Midbrain (tissue), 1 donor: Measurements from ENCODE around the gene CNPY1.
"Not testable (repeated sequence)": the region's sequence is repeated elsewhere in the genome, so short reads cannot be mapped to it uniquely, and the experiment has no call there.

Experiments
- DNase-seq: peaks from one replicate; lab custom pipeline; 2025; lab: John Stamatoyannopoulos, UW

The CNPY1 gene

DNA sequence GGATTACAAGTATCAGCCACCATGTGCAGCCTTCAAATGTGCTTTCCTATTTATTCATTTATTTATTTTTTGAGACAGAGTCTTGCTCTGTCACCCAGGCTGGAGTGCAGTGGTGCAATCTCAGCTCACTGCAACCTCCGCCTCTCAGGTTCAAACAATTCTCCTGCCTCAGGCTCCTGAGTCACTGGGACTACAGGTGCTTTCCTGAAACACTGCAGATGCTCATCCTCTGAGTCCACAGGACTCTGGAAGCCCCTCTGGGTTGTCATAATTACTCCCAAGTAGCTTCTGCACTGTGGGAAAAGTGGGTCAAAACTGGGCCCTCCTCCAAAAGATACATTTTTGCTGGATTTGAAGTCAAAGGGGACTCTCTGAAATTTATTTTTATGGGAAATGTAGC, at the start of gene CNPY1:
Gene CNPY1, minus strand, starts transcription at position 111 of the 400 bp plus-strand sequence. CDS start 630 bp downstream, outside the sequence.
- not testable (repeated sequence) for DNase-seq

DNA sequence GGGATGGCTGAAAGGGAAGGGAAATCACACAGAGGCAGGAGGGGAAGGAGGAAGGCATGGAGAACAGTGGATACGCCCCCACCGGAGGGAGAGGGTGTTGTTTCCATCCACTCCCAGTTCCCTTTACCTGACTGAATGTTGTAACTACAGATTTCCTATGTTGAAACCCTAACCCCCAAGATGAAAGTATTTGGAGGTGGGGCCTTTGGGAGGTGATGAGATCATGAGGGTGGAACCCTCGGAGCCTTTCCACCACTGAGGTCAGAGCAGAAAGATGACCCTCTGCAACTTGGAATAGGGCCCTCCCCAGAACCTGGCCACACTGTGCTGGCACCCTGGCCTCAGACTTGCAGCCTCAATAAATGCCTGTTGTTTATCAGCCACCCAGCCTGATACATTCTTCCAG, 48.6 kb upstream of the CNPY1 start:
- no peak for DNase-seq

DNA sequence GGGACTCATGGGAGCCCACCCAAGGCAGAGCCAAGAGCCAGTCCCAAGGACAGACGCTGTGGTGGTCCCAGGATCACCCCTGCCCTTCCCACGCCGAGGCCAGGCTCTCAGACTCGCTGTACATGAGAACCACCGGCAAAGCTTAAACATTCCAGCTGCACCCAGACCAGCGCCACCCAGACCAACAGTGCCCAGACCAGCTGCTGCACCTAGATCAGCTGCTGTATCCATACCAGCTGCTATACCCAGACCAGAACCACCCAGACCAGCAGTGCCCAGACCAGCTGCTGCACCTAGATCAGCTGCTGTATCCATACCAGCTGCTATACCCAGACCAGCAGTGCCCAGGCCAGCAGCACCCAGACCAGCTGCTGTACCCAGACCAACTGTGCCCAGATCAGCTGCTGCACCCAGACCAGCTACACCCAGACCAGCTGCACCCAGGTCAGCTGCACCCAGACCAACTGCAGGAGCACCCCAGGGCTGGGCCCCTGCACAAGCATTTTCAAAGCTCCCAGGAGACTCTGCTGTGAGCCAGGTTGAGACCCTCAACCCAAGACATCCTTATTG, 47.9 kb upstream of the CNPY1 start:
- DNase-seq, result no peak

DNA sequence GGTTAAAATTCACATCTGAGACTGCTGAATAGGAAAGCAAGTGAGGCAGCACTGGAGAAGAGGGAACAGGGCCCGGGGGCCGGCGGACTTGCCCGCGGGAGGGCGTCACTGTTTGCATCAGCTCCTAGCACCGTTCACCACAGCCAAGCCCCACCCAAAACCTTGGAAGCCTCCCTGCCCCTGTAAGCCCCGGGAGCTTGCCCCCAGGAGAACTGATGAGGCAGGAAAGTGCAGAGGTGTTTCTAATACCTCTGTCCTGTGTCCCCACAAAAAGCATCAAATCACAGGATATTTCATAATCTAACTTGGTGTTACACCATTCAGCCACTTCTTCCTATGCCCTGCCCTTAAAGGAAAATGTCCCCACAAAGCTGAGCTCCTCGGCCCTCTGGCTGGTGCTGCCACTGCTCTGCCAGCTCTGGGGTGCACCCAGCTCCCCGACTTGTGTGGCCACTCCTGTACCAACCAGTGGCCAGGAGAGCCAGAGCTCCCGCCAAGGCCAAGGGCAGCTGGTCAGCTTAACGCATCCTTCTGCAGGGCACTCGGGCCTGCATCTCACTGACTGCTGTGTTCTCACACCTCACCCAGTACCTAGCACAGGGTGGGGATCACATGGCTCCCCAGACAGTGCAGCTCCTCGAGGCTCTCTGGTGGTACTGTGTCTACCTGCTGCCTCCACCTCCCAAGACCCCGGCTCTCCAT, 47.3 kb upstream of the CNPY1 start:
- no peak for DNase-seq

DNA sequence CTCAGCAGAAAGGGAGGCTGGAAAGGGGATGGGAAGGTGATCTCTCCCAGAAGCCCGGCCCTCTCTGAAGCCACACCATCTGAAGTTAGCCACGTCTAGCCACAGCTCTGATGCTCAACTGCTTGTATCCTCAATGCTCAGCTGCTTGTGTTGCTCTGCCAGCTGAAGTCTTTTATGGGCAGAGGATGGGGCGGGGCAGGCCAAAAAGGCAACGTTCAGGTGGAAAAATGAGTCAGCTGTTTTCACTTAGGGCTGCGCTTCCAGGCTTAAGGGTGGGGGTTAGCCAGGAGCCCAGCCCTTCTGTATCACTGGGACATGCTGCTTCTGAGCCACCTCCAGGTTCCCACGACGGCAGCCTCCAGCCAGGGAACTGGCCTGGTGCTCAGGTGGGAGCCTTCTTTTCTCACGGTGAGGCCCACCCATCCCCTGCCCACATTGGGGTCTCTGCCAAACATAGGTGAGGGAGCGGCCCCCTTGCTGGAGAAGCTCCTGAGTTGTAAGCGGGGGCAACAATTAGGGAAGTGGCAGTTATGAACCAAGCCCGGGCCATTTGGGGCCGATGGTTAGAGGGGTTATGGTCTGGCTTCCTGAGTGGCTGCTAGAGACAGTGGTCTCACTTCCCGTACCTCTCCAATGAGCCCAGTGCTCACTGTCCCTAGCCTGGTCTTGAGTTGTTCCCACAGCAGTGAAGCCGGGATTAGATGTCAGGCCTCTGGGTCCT, 44.9 kb upstream of the CNPY1 start:
- DNase-seq, result no peak

DNA sequence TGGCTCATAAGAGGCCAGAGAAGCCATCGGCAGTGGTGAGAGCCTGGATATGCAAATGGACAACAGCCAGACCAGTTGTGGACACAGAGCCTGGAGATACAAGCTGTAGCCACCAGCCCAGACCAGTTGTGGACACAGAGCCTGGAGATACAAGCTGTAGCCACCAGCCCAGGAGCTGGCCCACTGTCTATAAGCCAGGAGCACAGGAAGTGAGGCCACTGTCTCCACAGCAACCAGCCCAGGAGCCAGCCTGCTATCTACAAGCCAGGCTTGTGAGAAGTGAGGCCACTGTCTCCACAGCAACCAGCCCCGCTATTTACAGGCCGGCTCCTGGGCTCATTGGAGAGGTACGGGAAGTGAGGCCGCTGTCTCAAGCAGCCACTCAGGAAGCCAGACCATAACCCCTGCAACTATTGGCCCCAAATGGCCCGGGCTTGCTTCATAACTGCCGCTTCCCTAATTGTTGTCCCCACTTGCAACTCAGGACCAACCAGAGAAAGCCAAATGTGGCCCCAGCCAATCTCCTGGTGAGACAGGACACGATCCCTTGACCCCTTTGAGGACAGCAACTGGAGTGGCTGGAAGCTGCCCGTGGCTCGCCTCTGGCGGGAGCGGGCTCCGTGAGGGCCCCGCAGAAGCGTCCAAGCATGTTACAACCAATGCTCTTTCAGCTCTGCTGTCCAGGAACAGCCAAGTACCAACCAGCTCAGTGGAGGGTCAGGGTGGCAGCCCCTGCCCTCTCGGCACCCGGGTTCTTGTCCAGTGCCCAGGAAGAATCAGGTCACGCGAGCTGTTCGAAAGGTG, 44.1 kb upstream of the CNPY1 start:
- no peak for DNase-seq

DNA sequence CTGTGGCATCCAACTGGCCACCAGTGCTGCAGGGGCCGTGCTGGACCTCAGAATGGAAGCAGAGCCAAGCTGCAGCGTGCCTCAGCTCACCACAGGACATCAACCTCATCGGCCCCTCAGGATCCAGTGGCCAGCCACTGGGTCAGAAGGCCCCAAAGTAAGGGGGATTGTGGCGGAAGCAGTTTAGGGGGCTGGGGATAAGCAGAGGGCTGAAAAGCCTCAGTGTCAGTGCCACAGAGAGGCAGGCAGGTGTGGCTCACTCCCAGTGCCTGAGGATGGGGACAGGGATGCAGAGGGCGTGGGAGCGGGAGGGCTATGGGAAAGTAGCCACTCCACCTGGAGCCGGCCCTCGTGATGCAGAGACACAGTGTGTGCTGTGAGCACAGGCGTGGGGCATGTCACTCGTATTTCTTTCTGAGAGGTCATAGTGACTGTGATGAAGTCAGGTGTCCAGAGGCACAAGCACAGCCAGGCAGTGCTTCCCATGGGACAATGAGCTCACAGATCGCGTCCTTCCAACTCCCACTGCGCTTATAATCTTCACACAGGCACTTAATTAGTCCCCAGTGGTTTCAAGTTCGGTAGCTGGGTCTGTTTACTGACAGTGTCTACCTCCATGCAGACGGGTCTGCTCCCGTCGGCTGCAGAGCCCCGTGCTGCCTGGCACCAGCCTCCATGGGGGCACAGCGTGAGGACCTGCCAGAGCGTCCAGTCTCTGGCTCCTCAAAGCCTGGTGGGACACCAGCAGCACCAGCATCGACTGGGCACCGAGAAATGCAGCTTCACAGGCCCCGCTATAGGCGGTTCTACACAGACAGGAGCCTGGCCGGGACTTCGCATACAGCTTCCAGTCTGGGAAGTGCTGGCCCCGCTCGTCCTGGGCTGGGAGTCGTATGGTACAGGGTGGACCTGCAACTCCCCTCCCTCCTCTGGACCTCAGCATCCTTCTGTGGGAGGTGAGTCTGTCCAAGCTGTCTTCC, 42.9 kb upstream of the CNPY1 start:
- no peak for DNase-seq

DNA sequence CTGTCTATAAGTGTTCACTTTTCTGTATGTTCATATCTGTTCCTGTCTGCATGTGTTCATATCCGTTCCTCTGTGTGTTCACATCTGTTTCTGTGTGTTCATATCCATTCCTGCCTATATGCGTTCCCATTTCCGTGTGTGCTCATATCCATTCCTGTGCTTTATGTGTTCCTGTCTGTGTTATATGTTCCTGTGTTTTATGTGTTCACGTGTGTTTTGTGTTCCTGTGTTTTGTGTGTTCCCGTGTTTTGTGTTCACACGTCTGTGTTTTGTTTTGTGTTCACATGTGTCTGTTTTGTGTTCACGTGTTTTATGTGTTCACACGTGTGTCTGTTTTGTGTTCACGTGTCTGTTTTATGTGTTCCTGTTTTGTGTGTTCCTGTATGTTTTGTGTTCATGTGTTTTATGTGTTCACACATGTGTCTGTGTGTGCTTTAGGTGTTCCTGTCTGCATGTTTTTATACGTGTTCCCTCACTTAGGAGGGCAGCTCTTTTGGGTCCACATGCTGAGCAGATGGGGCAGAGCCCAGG, 42.2 kb upstream of the CNPY1 start:
- no peak for DNase-seq

DNA sequence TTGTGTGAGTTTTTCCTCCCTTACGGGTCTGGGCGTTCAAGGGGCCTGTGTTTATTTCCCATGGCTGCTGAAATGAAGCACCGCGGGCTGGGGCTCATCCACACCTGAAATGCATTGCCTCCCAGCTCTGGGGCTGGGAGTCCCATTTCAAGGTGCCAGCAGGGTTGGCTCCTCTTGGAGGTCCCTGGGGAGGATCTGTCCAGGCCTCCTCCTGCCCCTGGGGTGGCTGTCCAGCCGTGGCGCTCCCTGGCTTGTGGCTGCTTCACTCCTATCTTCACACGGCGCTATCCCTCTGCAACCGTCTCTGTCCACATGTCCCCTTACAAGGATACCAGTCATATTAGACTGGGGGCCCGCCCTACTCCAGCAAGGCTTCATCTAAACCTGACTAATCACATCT, 41.1 kb upstream of the CNPY1 start:
- no peak for DNase-seq

DNA sequence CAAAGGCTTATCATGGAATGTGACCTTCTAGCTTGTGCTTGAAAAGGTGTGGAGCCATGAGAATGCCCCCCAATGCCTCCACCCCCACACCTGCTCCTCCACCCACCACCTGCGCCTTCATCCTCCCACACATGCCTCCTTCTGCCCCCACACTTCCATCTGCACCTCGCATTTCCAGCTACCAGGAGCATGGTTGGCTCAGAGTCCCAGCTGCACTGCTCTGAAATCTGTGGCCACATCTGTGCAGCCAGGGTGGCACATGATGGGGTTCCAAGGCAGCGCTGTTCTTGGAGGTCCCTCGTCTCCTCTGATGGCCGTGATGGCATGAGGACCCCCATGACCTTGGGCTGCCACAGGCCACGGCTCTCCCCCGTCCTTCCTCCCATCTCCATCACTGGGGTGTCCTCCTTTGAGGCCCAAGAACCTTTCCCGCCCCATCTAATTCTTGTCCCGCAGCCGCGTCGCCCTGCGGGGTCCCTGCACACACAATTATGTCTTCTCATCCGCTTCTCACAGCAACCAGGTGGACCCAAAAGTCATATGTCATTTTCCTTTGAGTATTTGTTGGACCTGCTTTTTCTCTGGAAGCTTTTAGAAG, 40.6 kb upstream of the CNPY1 start:
- DNase-seq, result no peak

DNA sequence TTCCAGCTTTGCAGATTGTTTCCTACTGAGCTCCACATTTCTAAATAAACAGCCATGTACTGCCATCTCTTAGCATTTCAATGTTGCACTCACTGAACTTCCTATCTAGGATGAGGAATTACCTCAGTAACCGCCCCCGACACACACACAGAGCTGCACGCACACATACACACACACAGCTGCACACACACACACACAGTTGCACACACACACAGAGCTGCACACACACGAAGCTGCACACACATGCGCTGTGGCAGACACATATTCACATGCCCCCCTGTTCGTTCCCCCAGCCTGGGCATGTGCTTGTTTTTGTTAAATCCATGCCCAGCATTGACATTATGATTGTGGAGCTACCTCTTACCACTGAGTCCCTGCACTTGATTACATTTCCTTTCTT, 39.6 kb upstream of the CNPY1 start:
- DNase-seq, result no peak

DNA sequence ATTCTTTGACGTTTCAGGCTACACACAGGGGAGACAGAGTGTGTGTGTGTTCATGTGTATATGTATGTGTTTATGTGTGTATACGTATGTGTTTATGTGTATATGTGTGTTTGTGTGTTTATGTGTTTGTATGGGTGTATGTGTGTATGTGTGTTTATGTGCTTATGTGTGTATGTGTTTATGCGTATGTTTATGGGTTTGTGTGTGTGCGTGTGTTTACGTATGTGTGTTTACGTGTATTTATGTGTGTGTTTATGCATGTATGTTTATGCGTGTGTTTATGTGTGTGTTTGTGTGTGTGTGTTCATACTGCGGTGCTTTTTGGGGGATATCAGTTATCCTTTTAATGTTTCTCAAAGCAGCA, 39.2 kb upstream of the CNPY1 start:
- no peak for DNase-seq

DNA sequence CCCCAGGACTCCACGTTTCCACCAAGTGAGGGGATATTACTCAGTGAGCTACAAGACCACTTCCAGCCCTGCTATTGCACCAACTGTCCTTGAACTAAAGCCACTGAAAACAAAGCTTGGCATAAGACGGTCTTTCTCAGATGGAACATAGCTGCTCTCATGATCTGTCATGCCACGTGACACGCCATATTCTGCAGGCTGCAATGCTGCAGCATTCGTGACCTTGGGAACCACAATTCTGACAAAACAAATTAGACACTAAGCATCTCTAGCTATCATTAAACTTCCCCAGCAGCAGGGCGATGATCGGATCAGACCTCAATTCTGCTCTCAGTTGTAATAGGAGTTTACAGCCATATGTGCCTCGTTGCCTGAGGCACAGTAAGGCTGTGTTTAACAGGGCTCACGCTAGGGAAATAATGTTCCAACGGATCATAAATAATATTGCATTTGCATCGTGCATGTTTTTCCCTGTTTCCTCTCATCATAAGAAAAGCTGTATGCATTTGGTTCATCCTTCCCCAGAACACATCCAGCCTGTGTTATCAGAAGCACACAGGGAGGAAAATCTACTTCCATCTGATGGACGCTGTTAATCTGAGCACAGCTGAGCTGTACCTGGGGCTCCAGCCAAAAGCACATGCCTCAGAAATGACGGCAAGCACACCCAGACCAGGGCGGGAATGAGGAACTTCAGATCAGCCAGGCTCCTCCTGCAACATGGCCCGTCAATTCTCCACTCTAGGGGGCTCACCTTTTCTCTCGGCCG, 38.6 kb upstream of the CNPY1 start:
- no peak for DNase-seq

DNA sequence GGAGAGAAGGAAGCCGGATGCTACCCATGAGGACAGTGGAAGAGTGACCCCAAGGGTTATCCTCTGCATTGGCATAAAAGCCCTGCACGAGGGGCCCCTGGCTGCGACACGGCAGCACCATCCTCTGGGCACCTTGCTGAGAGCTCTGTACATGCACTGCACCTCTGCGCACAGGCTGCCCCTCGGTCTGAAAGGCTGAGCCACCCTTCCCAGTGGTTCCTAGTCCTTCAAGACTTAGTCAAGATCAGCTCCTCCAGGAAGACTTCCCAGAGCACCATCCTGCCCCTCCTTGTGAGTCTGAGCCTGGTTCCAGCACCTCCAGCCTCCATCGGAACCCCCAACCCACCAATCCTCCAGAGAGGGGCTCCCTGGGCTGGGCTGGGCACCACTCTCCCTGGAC, 37.9 kb upstream of the CNPY1 start:
- no peak for DNase-seq

DNA sequence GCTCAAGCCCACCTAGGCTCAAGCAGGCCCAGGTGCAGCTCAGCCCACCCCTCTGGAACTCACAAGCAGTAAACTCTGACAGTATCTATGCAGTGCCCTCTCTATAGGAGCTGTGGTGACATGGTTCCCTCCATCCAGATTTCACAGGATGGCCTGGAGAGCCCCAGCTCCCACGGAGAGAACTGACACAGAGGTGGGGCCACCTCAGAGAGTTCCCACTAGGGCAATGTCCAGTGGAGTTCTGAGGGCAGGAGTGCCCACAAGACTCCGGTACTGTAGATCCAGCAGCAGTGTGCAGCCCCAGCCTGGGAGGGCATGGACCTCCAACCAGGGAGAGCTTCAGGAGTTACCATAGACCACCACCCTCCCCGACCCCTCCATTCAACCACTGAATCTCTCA, 37.3 kb upstream of the CNPY1 start:
- DNase-seq, result no peak

DNA sequence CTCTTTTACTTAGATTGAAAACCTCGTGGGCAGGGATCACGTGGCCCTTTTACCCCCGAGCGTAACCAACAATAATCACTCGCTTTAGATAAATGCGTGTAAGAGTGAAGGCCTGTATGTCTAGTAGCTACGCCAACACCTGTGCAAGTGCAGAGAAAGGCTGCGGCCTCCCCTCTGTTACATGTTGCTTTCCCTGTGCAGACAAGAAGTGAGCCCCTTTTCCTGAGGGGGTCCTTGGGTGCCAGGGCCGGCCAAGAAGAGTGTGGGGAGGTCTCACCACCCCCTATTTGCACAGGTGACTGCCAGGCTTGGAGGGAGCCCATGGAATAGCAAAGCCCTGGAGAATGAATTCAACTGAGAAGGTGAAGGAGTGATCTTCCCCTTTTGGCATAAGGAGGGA, 35.6 kb upstream of the CNPY1 start:
- DNase-seq, result no peak

DNA sequence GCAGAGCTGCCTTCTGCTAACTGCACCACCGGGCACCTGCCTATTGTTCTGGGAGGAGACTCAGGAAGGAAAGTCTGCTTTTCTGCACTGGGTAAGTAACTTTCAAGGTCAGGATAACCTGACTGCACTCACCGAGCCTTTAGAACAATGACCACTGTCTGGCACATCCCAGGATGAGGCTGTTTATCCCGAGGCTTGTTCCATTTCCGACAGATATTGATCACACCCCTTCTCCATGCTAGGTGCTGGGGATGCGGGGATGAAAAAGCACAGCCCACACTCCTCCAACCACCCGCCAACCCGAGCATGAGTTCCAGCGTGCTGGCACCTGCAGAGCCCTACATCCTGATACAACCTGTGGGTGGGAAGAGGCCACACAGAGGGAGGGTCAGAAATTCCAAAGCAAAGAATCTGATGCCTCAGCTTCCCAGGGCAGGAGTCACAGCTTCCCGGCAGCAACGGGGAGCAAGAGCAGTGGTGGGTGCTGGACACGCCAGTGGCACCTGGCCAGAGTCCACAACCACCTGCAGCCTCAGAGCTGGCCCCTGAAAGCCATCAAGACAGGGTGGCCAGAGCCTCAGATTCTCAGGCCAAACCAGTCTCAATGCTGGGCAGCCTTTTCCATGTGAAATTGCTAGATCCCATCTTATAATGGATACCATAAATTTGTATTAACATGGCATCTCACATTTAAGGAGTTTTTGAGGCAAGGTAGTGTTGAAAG, 34.9 kb upstream of the CNPY1 start:
- DNase-seq, result no peak

DNA sequence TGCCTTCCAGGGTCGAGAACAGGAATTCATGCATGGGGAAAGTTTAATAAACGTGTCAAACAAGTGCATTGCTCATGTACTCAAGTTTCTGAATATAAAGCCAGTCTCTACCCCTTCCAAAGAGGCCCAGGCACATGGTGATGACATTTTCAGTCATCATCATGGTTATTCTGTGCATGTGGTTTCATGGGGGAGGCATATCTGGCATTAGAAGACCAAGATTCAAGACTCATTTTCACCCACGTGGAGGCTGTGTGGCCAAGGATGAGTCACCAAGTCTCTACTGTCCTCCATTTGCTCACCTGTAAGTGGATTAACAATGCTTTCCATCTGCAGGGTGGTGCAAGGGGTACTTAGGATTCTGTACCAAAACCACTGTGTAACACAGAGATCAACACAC, 34.0 kb upstream of the CNPY1 start:
- DNase-seq, result no peak

DNA sequence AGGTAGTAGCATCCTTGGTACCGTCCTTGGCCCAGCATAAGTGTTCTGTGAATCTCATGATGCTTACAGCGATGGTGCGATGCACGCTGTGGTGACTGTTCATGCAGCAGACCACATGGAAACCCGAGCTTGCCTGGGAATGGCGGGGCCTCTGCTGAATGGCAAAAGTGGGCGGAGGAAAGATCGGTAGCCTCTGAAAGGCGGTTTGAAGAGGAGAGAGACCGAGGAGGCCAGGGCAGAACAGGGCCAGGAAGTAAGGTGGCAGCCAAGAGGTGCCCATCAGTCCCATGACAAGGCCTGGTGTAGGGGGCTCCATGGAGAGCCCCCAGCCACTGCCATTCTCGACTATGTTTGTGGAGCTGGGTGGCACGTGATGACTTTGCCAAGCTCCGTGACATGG, 33.2 kb upstream of the CNPY1 start:
- DNase-seq, result no peak
